ENCODE measurements around the gene SRD5A1.

GRCh38 chr5:6636293-6636692, 3.1 kb downstream of the SRD5A1 start:
- TF ChIP-seq CTCF (IDR thresholded peaks at IDR 0.05): no peak
- no peak for TF ChIP-seq ZFX (IDR thresholded peaks at IDR 0.05; ENCODE audit: borderline replicate concordance)
